Activated CD4-positive, alpha-beta T cell treated with anti-CD3 and anti-CD28 coated beads for 4 hours (primary cell): ENCODE data around the gene MYBPC2.

ENCODE experiments used
- DNase-seq, 2 donors: peaks; one replicate each; pipeline ENCODE4 v3.0.0-alpha.2; 2020

MYBPC2 gene

GRCh38 chr19:50505856-50506611 lies 73.3 kb downstream of the MYBPC2 start:
- no peak for DNase-seq

- DNase-seq, result no peak
Measured at GRCh38 chr19:50506700-50507099, 74.0 kb downstream of the MYBPC2 start.

GRCh38 chr19:50507376-50507775 lies 74.7 kb downstream of the MYBPC2 start:
- no peak for DNase-seq

GRCh38 chr19:50508843-50509190 lies 76.1 kb downstream of the MYBPC2 start:
- DNase-seq, result no peak

- no peak for DNase-seq
Measured at GRCh38 chr19:50509366-50509765, 76.7 kb downstream of the MYBPC2 start.

- no peak for DNase-seq
Measured at GRCh38 chr19:50510121-50510670, 77.5 kb downstream of the MYBPC2 start.

GRCh38 chr19:50510700-50511068 lies 78.0 kb downstream of the MYBPC2 start:
- DNase-seq, result no peak

GRCh38 chr19:50511069-50511822 lies 78.6 kb downstream of the MYBPC2 start, which contains the start of gene JOSD2:
JOSD2 (minus strand) TSS chr19:50511191; CDS start chr19:50510431, 760 bp downstream.
- DNase-seq, result peak; percentile 98

GRCh38 chr19:50512112-50512998 lies 79.7 kb downstream of the MYBPC2 start:
- DNase-seq, result no peak

GRCh38 chr19:50512999-50513745 lies 80.5 kb downstream of the MYBPC2 start:
- DNase-seq, result no peak

- no peak for DNase-seq
Measured at GRCh38 chr19:50513746-50514345, 81.2 kb downstream of the MYBPC2 start, which contains the start of gene ASPDH. ASPDH (minus strand) TSS chr19:50513913; CDS start chr19:50513823, 90 bp downstream.

GRCh38 chr19:50514346-50515167 lies 81.9 kb downstream of the MYBPC2 start:
- DNase-seq, result no peak

GRCh38 chr19:50515168-50515561 lies 82.5 kb downstream of the MYBPC2 start:
- DNase-seq, result no peak
